HepG2 (cell line): ENCODE results near the gene SLC38A2. TPM values are rescaled to one million over a fixed set of nuclear protein-coding genes. Genes with fewer than 3 reads are reported as not detected.

Source experiments
- ATM ChIP-seq: fragments of 450-650 bp; IDR thresholded peaks from 2 replicates; pipeline ENCODE4 v1.7.1; 2017; ENCODE audit warnings: mild to moderate bottlenecking, borderline replicate concordance
- BHLHE40 ChIP-seq: IDR thresholded peaks from 2 replicates; pipeline ENCODE4 v1.6.1; 2011; ENCODE audit warnings: low read length, improper control_type of control experiment
- CHD2 ChIP-seq: IDR thresholded peaks from 2 replicates; pipeline ENCODE4 v1.6.1; 2011; ENCODE audit warnings: low read depth, low read length, improper control_type of control experiment
- CREM ChIP-seq, 2 experiments: sonication (generic) in 1 of 2; formaldehyde crosslinking in 1 of 2; IDR thresholded peaks; 2 replicates each; pipeline versions ENCODE4 v1.4.0 to v1.6.1; 2016 to 2020; ENCODE audit warnings: antibody characterized with exemption in 1 of 2, mild to moderate bottlenecking in 1 of 2, missing genetic modification reagents in 1 of 2
- E2F1 ChIP-seq: sonication (generic); formaldehyde crosslinking; IDR thresholded peaks from 2 replicates; pipeline ENCODE4 v1.5.0; 2020; ENCODE audit warnings: missing genetic modification reagents
- ELF3 ChIP-seq: IDR thresholded peaks from 2 replicates; pipeline ENCODE4 v1.6.1; 2016; ENCODE audit warnings: missing genetic modification reagents, missing compliant biosample characterization
- HIC2 ChIP-seq: sonication (generic); formaldehyde crosslinking; IDR thresholded peaks from 2 replicates; pipeline ENCODE4 v1.9.0; 2022; ENCODE audit warnings: low read depth, missing genetic modification reagents
- PAX8 ChIP-seq: sonication (generic); formaldehyde crosslinking; IDR thresholded peaks from 2 replicates; pipeline ENCODE4 v1.8.0; 2022; ENCODE audit warnings: mild to moderate bottlenecking, missing genetic modification reagents, borderline replicate concordance
- POGK ChIP-seq: sonication (generic); formaldehyde crosslinking; conservative IDR thresholded peaks from 2 replicates; pipeline ENCODE4 v1.8.0; 2022; ENCODE audit warnings: mild to moderate bottlenecking, moderate library complexity, missing genetic modification reagents
- STAG1 ChIP-seq: sonication (generic); formaldehyde crosslinking; IDR thresholded peaks from 2 replicates; pipeline ENCODE4 v1.4.0; 2020; ENCODE audit warnings: missing genetic modification reagents
- TOE1 ChIP-seq: sonication (generic); formaldehyde crosslinking; IDR thresholded peaks from 2 replicates; pipeline ENCODE4 v1.4.0; 2020; ENCODE audit warnings: mild to moderate bottlenecking, missing genetic modification reagents
- ZBTB33 ChIP-seq: sonication (generic); formaldehyde crosslinking; IDR thresholded peaks from 2 replicates; pipeline ENCODE4 v1.4.0; 2020; ENCODE audit warnings: missing genetic modification reagents
- ZNF101 ChIP-seq: sonication (generic); formaldehyde crosslinking; IDR thresholded peaks from 2 replicates; pipeline ENCODE4 v1.4.0; 2020; ENCODE audit warnings: mild to moderate bottlenecking, low read depth, missing genetic modification reagents, borderline replicate concordance
- ZNF280D ChIP-seq: sonication (generic); formaldehyde crosslinking; IDR thresholded peaks from 2 replicates; pipeline ENCODE4 v1.5.1; 2020; ENCODE audit warnings: mild to moderate bottlenecking, missing genetic modification reagents
- ZNF44 ChIP-seq: sonication (generic); formaldehyde crosslinking; IDR thresholded peaks from 2 replicates; pipeline ENCODE4 v1.5.1; 2020; ENCODE audit warnings: mild to moderate bottlenecking, missing genetic modification reagents
- ZNF639 ChIP-seq: conservative IDR thresholded peaks from 2 replicates; pipeline ENCODE4 v1.6.1; 2018; ENCODE audit warnings: missing genetic modification reagents
- polyA plus RNA-seq, 8 experiments: library from polyadenylated mRNA; depleted of rRNA in 3 of 8; stranded (reverse) in 7 of 8; unstranded in 1 of 8; fragments of >200 nt; fragmentation: Illumina TruSeq in 4 of 8; extraction: Trizol in 4 of 8; gene quantifications; 2 replicates each; pipeline versions ENCODE4 v1.2.1 to v1.2.3, GENCODE V29; 2011 to 2016; ENCODE audit warnings: low read depth in 4 of 8, missing spikeins in 1 of 8, mixed read lengths in 1 of 8; ENCODE audit not compliant: insufficient read depth in 1 of 8
- total RNA-seq, 5 experiments: library from RNA; depleted of rRNA; stranded (reverse); fragments of >200 nt; fragmentation: Illumina TruSeq; extraction: Trizol; gene quantifications; 2 replicates each; pipeline ENCODE4 v1.2.3, GENCODE V29; 2016; ENCODE audit warnings: low read depth in 1 of 5

Gene SLC38A2
- total and polyA plus RNA-seq, 2 of the 13 experiments (the other 11 are each of a cell fraction or from before 2014, with no cell fraction given): 368 to 880 TPM

GRCh38 chr12:46370792-46371717 is 1.5 kb downstream of the SLC38A2 start (continued):
- TF ChIP-seq ZNF280D (CRISPR knock-in tag) (peak; percentile 18; the same call in 1 of the 2 replicates), CHD2 (peak; percentile 29; the same call in 1 of the 2 replicates), TOE1 (CRISPR knock-in tag) (no peak), ZNF639 (CRISPR knock-in tag) (peak; percentile 49; the same call in 1 of the 2 replicates), ZBTB33 (CRISPR knock-in tag) (no peak), STAG1 (CRISPR knock-in tag) (no peak; the same call in 1 of the 2 replicates), ZNF44 (CRISPR knock-in tag) (no peak), ELF3 (CRISPR knock-in tag) (0 out of 2 replicates have a peak, but pooled peaks have one; percentile 13), PAX8 (CRISPR knock-in tag) (no peak), POGK (CRISPR knock-in tag) (no peak; the same call in 1 of the 2 replicates), E2F1 (CRISPR knock-in tag) (peak; percentile 23; the same call in 1 of the 2 replicates), CREM (IDR thresholded peaks at IDR 0.05) (peak; percentile 18; the same call in 1 of the 2 replicates), CREM (CRISPR knock-in tag; IDR thresholded peaks at IDR 0.05) (no peak), HIC2 (no peak), ZNF101 (CRISPR knock-in tag) (no peak), BHLHE40 (peak; percentile 96), ATM (no peak)
